ENCODE data around the gene FZD7. TPM values are rescaled to one million over a fixed set of nuclear protein-coding genes. Genes with fewer than 3 reads are reported as not detected.

FZD7 gene
- total RNA-seq, 2 donors from 2014 or later = 0.66 to 2.9 TPM

DNA sequence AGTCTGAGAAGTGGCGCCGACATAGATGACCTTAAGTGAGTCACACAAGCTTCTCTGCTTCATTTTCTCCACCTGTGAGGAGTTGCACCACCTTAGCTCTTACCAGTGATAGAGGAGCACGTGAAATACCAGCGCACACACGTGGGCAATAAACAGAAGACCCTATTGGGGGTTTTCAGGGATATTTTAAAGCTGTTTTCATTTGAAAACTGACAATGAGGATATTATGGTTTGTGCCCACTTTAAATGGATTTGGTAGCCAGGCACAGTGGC, 47.3 kb upstream of the FZD7 start:
- DNase-seq (no peak), ATAC-seq (no peak)
- H3K9me3 ChIP-seq = no peaks in the 10 kb centered on the region
- WGBS, 2 donors = 92 to 96% methylated on average over 5 of the region's 5 CpGs
- no peaks in the 10 kb centered on the region for H3K36me3 ChIP-seq (replicated peaks in 1 of 2; ENCODE audit: insufficient read depth in 1 of 2, low read depth in 2 of 2)
- peaks cover 6% of the 10 kb centered on the region for H3K4me1 ChIP-seq
- intact Hi-C loops (cut with DNase I) = no loop called here
- H3K4me3 ChIP-seq = no peak overlapping the region
- no peak overlapping the region for H3K27ac ChIP-seq
- H3K27me3 ChIP-seq = no peaks in the 10 kb centered on the region
- TF ChIP-seq, protein P1, sequence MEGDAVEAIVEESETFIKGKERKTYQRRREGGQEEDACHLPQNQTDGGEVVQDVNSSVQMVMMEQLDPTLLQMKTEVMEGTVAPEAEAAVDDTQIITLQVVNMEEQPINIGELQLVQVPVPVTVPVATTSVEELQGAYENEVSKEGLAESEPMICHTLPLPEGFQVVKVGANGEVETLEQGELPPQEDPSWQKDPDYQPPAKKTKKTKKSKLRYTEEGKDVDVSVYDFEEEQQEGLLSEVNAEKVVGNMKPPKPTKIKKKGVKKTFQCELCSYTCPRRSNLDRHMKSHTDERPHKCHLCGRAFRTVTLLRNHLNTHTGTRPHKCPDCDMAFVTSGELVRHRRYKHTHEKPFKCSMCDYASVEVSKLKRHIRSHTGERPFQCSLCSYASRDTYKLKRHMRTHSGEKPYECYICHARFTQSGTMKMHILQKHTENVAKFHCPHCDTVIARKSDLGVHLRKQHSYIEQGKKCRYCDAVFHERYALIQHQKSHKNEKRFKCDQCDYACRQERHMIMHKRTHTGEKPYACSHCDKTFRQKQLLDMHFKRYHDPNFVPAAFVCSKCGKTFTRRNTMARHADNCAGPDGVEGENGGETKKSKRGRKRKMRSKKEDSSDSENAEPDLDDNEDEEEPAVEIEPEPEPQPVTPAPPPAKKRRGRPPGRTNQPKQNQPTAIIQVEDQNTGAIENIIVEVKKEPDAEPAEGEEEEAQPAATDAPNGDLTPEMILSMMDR (IDR thresholded peaks at IDR 0.05) = no peak
- TF ChIP-seq POLR2A (IDR thresholded peaks at IDR 0.05) = no peak

DNA sequence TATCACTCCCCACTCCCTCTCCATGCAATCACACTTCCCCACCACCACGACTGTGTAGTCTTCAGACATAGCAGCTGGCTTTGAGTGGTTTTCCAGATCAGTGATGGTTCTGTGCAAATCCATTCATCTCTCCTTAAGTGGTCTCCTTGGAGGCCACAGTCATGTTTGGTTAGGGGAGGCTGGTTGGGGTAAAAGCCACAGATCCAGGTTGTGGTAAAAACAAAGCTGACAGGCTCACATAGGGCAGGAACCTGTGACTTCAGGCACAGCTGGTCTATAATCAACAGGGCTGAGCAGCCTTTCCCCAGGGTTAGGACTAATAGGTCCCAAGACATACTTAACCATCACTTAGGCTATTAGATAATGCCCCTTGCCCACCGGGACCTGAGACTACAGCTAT, 46.2 kb upstream of the FZD7 start:
- DNase-seq = no peak
- peaks cover 6% of the 10 kb centered on the region for H3K4me1 ChIP-seq
- 80 to 91% methylated on average over 2 of the region's 2 CpGs for WGBS, 2 donors
- intact Hi-C loops (cut with DNase I) = no loop called here
- no peak overlapping the region for H3K27ac ChIP-seq
- ATAC-seq = no peak
- no peaks in the 10 kb centered on the region for H3K27me3 ChIP-seq
- no peak for TF ChIP-seq POLR2A (IDR thresholded peaks at IDR 0.05)
- TF ChIP-seq, protein P1 (IDR thresholded peaks at IDR 0.05) = no peak
- no peaks in the 10 kb centered on the region for H3K36me3 ChIP-seq (replicated peaks in 1 of 2; ENCODE audit: insufficient read depth in 1 of 2, low read depth in 2 of 2)
- no peaks in the 10 kb centered on the region for H3K9me3 ChIP-seq
- H3K4me3 ChIP-seq = no peak overlapping the region

DNA sequence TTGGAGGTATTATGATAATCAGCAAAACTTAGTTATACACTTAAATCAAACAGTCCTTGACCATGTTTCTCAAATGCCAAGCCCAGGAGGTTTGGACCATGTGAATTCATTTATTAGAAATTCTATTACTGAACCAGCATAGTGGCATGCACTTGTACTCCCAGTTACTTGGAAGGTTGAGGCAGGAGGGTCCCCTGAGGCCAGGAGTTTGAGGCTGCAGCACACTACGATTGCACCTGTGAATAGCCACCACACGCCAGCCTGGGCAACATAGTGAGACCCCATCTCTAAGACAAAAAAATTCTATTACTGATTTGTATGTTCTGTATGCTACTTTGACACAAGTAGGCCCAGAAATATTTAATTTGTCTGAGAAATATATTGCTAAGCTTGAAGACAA, 43.6 kb upstream of the FZD7 start:
- H3K4me1 ChIP-seq = peaks cover under 1% of the 10 kb centered on the region
- ATAC-seq = no peak
- WGBS, 2 donors = 89 to 100% methylated on average over 2 of the region's 2 CpGs
- H3K27ac ChIP-seq = no peak overlapping the region
- DNase-seq = no peak
- no peaks in the 10 kb centered on the region for H3K9me3 ChIP-seq
- intact Hi-C loops (cut with DNase I) = no loop called here
- no peak for TF ChIP-seq POLR2A (IDR thresholded peaks at IDR 0.05)
- TF ChIP-seq, protein P1 (IDR thresholded peaks at IDR 0.05) = no peak
- no peaks in the 10 kb centered on the region for H3K36me3 ChIP-seq (replicated peaks in 1 of 2; ENCODE audit: insufficient read depth in 1 of 2, low read depth in 2 of 2)
- H3K4me3 ChIP-seq = no peak overlapping the region
- H3K27me3 ChIP-seq = no peaks in the 10 kb centered on the region

DNA sequence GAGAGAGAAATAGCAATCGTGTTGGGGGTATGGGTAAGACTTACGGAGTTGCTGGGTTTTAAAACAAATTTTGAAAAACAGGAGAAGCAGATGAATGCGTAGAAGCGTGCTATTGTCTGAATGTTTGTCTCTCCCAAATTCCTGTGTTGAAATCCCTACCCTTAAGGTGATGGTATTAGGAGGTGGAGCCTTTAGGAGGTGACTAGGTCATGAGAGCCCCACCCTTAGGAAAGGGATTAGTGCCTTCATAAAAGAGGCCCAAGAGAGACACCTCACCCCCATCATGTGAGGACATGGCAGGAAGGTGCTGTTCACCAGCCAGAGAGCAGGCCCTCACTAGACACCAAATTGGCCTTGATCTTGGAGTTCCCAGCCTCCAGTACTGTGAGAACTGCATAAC, 40.7 kb upstream of the FZD7 start:
- Histone ChIP-seq H3K9me3 (no peaks in the 10 kb centered on the region), H3K4me1 (peaks cover 8% of the 10 kb centered on the region), H3K4me3 (no peak overlapping the region), H3K36me3 (replicated peaks in 1 of 2; ENCODE audit: insufficient read depth in 1 of 2, low read depth in 2 of 2) (no peaks in the 10 kb centered on the region), H3K27me3 (no peaks in the 10 kb centered on the region), H3K27ac (no peak overlapping the region)
- TF ChIP-seq, protein P1 (IDR thresholded peaks at IDR 0.05) = no peak
- no peak for TF ChIP-seq POLR2A (IDR thresholded peaks at IDR 0.05)
- intact Hi-C loops (cut with DNase I) = no loop called here
- no peak for ATAC-seq
- 92 to 96% methylated on average over 4 of the region's 4 CpGs for WGBS, 2 donors
- DNase-seq = no peak

DNA sequence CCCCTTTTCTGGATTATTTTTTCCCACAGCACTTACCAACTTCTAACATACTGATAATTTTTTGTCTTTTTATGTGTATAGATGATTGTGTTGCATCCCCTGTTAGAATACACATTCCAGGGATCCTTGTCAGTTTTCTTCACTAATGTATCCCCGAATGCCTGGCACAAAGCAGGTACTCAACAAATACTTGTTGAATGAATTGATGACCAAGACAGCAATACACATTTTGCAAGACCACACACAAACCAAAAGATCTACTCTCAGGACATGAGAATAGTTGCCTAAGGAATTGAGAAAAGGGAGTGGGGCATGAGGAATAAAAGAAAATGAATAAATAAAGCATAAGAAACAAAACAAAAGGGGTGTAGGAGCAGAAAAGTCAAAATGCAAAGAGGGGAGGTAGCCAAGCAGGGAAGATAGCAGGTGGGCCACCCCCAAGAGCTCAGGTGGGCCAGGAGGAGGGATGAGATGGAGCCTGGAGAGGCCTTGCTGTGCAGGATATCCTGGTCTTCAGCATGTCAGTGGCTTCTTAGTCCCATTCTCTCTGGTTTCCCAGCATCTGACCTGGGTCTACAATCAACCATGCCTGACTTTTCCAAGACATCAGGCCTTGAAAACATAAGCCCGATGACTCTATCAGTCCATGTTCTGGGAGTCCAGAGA, 38.5 kb upstream of the FZD7 start:
- Histone ChIP-seq H3K27ac (no peak overlapping the region), H3K4me3 (no peak overlapping the region), H3K36me3 (replicated peaks in 1 of 2; ENCODE audit: insufficient read depth in 1 of 2, low read depth in 2 of 2) (no peaks in the 10 kb centered on the region), H3K27me3 (no peaks in the 10 kb centered on the region), H3K9me3 (no peaks in the 10 kb centered on the region), H3K4me1 (peaks cover 8% of the 10 kb centered on the region)
- intact Hi-C loops (cut with DNase I) = no loop called here
- ATAC-seq (no peak), DNase-seq (no peak)
- no peak for TF ChIP-seq POLR2A (IDR thresholded peaks at IDR 0.05)
- TF ChIP-seq, protein P1 (IDR thresholded peaks at IDR 0.05) = no peak
- 73 to 85% methylated on average over 2 of the region's 2 CpGs for WGBS, 2 donors

Data from body of pancreas (tissue), 4 donors.